SJCRH30 (cell line): Measurements from ENCODE around the gene GLDN. TPM values are rescaled to one million over a fixed set of nuclear protein-coding genes. Genes with fewer than 3 reads are reported as not detected.
A peak's percentile ranks its signal among the peaks of the same experiment; 100 is the strongest.

ENCODE experiments used
- DNase-seq, 2 experiments: peaks; one replicate each; pipeline ENCODE4 v3.0.0-alpha.2; 2015 to 2020
- H3K27ac ChIP-seq: fragments of 250-450 bp; sonication (Bioruptor Pico); 2 replicates; pipeline ENCODE4 v1.5.1; 2020; ENCODE audit warnings: mild to moderate bottlenecking, moderate library complexity
- H3K27me3 ChIP-seq: fragments of 250-450 bp; sonication (Bioruptor Pico); 2 replicates; pipeline ENCODE4 v1.5.1; 2020; ENCODE audit warnings: mild to moderate bottlenecking, moderate library complexity
- H3K36me3 ChIP-seq: fragments of 250-450 bp; sonication (Bioruptor Pico); 2 replicates; pipeline ENCODE4 v1.5.1; 2020; ENCODE audit warnings: mild to moderate bottlenecking, moderate library complexity
- H3K4me1 ChIP-seq: fragments of 250-450 bp; sonication (Bioruptor Pico); 2 replicates; pipeline ENCODE4 v1.5.1; 2020; ENCODE audit warnings: mild to moderate bottlenecking, moderate library complexity
- H3K4me3 ChIP-seq: fragments of 250-450 bp; sonication (Bioruptor Pico); 2 replicates; pipeline ENCODE4 v1.5.1; 2020; ENCODE audit warnings: mild to moderate bottlenecking, moderate library complexity
- H3K9me3 ChIP-seq: fragments of 250-450 bp; sonication (Bioruptor Pico); replicated peaks from 2 replicates; pipeline ENCODE4 v1.5.1; 2020; ENCODE audit warnings: mild to moderate bottlenecking, moderate library complexity
- total RNA-seq: library from RNA; depleted of rRNA; stranded (reverse); fragments of >200 nt; shearing (Covaris generic); gene quantifications from 2 replicates; pipeline ENCODE4 v1.2.3, GENCODE V29; 2014

GLDN gene
- total RNA-seq, 1 experiment from 2014 or later = 0.18 TPM

GRCh38 chr15:51315726-51316125 is 25.7 kb upstream of the GLDN start:
- no peak overlapping the region for H3K4me3 ChIP-seq
- no peaks in the 10 kb centered on the region for H3K9me3 ChIP-seq
- no peaks in the 10 kb centered on the region for H3K36me3 ChIP-seq
- H3K27me3 ChIP-seq = no peaks in the 10 kb centered on the region
- H3K27ac ChIP-seq = no peak overlapping the region
- no peak for DNase-seq
- no peaks in the 10 kb centered on the region for H3K4me1 ChIP-seq

DNA sequence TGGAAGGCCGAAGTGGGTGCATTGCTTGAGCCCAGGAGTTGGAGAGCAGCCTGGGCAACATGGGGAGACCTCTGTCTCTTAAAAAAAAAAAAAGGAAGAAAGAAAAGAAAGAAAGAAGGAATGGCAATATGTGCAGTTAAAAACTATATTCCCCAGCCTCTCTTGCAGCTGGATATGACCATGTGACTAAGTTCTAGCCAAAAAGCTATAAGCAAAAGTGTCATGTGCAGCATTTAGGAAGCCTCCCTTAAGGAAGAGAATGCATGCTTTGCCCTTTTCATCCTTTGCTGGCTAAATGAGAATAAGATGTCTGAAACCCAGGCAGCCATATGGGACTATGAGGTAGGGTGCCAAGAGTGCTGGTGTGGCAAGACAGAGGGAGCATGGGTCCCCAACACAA is 24.8 kb upstream of the GLDN start:
- H3K4me3 ChIP-seq = no peak overlapping the region
- H3K36me3 ChIP-seq = no peaks in the 10 kb centered on the region
- H3K4me1 ChIP-seq = no peaks in the 10 kb centered on the region

DNA sequence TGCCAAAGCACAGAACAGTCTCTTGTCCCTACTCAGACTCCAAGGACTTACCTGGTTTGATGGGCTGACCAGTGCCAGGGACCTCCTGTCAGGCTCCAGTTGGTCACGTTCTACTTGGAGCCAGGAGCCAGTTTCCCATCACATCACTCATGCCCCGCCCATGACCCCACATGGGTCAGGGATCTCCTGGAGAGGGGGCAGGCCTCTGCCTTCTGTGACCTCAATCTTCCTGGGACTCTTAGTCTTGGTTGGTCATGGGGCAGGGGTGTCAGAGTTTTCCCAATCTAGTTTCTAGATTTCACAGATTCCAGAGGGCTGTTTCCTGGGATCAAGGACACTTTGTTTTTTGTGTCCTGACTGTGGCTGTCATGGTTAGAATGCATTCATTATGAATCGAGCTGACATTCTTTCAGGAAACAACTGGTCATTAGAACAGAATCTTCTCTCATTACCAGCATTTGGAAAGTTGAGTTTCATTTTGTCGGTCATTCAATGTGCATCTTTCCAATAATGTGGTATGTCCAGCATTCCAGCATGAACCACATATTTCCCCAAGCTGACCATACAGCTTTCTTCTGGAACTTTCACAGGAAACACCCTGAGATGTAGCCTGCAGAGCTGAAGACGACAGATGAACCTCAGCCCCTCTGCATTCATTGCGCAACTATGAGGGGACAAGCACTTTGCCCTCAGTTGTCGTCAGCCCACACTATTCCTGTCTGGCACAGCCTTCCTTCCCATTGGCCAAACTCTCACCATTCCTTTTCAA is 22.9 kb upstream of the GLDN start:
- Histone ChIP-seq H3K9me3 (no peaks in the 10 kb centered on the region), H3K36me3 (no peaks in the 10 kb centered on the region), H3K27ac (no peak overlapping the region), H3K27me3 (no peaks in the 10 kb centered on the region), H3K4me1 (no peaks in the 10 kb centered on the region), H3K4me3 (no peak overlapping the region)
- DNase-seq = peak in 1 of 2 experiments; percentile 1

More for the DNA sequence above, 24.8 kb upstream of the GLDN start:
- DNase-seq = no peak
- no peak overlapping the region for H3K27ac ChIP-seq
- H3K27me3 ChIP-seq = no peaks in the 10 kb centered on the region
- H3K9me3 ChIP-seq = no peaks in the 10 kb centered on the region

GRCh38 chr15:51319539-51319938 is 21.9 kb upstream of the GLDN start:
- H3K36me3 ChIP-seq = no peaks in the 10 kb centered on the region
- H3K27me3 ChIP-seq = no peaks in the 10 kb centered on the region
- DNase-seq = no peak

DNA sequence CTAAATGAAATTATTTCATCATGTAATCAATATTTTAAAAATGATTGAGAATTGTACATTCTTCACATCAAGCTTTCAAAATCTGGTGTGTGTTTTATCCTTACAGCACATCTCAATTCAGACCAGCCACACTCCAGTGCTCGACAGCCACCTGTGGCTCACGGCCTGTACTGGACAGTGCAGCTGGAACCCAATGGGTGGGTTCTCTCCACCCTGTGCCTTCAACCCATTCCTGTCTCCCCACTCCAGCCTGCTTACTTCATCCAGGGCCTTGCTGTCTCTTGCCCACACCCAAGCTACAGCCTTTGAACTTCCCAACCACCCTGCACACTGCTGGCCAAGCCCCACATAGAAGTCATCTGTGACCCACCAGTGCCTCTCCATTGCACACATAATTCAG is 20.6 kb upstream of the GLDN start:
- Histone ChIP-seq H3K9me3 (no peaks in the 10 kb centered on the region), H3K36me3 (no peaks in the 10 kb centered on the region), H3K27ac (no peak overlapping the region), H3K27me3 (no peaks in the 10 kb centered on the region), H3K4me3 (no peak overlapping the region), H3K4me1 (no peaks in the 10 kb centered on the region)
- no peak for DNase-seq

More at GRCh38 chr15:51319539-51319938, 21.9 kb upstream of the GLDN start:
- Histone ChIP-seq H3K27ac (no peak overlapping the region), H3K9me3 (no peaks in the 10 kb centered on the region), H3K4me1 (no peaks in the 10 kb centered on the region), H3K4me3 (no peak overlapping the region)

DNA sequence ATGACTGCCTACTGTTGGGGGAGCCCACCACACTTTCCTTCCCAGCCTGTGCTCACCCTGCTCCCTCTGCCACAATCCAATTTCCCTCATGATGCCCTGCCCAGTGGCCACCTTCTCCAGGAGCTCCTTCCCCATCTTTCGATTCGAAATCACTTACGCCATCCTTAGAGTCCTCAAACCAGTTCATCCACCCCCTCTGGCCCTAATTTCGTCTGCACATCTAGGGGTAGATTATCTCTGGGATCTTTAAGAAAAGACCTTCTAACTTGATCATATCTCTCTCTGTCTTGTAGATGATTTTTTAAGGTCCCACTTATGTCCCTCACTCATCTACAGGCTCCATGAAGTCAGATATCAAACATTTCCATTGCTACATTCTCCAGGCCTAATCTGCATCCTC is 20.1 kb upstream of the GLDN start:
- Histone ChIP-seq H3K9me3 (no peaks in the 10 kb centered on the region), H3K27me3 (no peaks in the 10 kb centered on the region), H3K4me3 (no peak overlapping the region), H3K4me1 (no peaks in the 10 kb centered on the region), H3K36me3 (no peaks in the 10 kb centered on the region), H3K27ac (no peak overlapping the region)
- no peak for DNase-seq

GRCh38 chr15:51322621-51323296 is 18.7 kb upstream of the GLDN start:
- Histone ChIP-seq H3K36me3 (no peaks in the 10 kb centered on the region), H3K27ac (no peak overlapping the region), H3K9me3 (no peaks in the 10 kb centered on the region), H3K27me3 (no peaks in the 10 kb centered on the region), H3K4me3 (no peak overlapping the region), H3K4me1 (no peaks in the 10 kb centered on the region)
- DNase-seq = no peak

GRCh38 chr15:51323749-51324148 is 17.7 kb upstream of the GLDN start:
- H3K4me1 ChIP-seq = no peaks in the 10 kb centered on the region
- no peak for DNase-seq
- no peaks in the 10 kb centered on the region for H3K9me3 ChIP-seq
- no peak overlapping the region for H3K27ac ChIP-seq
- no peaks in the 10 kb centered on the region for H3K36me3 ChIP-seq
- no peak overlapping the region for H3K4me3 ChIP-seq
- H3K27me3 ChIP-seq = no peaks in the 10 kb centered on the region

- H3K9me3 ChIP-seq = no peaks in the 10 kb centered on the region
- no peak overlapping the region for H3K27ac ChIP-seq
- no peaks in the 10 kb centered on the region for H3K36me3 ChIP-seq
- no peaks in the 10 kb centered on the region for H3K4me1 ChIP-seq
- H3K4me3 ChIP-seq = no peak overlapping the region
- no peaks in the 10 kb centered on the region for H3K27me3 ChIP-seq
- DNase-seq = no peak
Measured at GRCh38 chr15:51325167-51325566, 16.3 kb upstream of the GLDN start.

DNA sequence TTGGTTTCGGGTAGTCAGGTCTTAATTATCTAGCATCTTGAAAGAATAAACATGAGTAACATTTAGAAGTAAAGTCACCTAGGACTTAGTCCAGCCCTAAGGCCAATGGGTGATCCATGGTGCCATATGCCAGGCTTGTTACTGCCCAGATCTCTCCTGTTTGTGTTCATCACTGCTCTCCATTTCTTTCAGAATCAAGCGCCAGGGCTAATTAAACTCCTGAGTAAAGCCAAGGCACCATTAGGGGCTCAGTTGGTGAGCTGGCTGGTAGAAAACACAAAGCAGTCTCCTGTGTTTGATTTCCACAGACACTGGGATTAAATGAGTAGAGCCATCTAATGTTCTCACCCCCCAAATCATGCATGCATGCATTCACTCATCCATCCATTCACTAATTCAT is 14.4 kb upstream of the GLDN start:
- no peaks in the 10 kb centered on the region for H3K9me3 ChIP-seq
- H3K27ac ChIP-seq = no peak overlapping the region
- no peaks in the 10 kb centered on the region for H3K36me3 ChIP-seq
- no peaks in the 10 kb centered on the region for H3K4me1 ChIP-seq
- H3K4me3 ChIP-seq = no peak overlapping the region
- DNase-seq = no peak
- no peaks in the 10 kb centered on the region for H3K27me3 ChIP-seq

GRCh38 chr15:51328926-51329325 is 12.5 kb upstream of the GLDN start:
- Histone ChIP-seq H3K4me3 (no peak overlapping the region), H3K36me3 (no peaks in the 10 kb centered on the region), H3K9me3 (no peaks in the 10 kb centered on the region), H3K27me3 (no peaks in the 10 kb centered on the region), H3K27ac (no peak overlapping the region), H3K4me1 (no peaks in the 10 kb centered on the region)
- DNase-seq = no peak

DNA sequence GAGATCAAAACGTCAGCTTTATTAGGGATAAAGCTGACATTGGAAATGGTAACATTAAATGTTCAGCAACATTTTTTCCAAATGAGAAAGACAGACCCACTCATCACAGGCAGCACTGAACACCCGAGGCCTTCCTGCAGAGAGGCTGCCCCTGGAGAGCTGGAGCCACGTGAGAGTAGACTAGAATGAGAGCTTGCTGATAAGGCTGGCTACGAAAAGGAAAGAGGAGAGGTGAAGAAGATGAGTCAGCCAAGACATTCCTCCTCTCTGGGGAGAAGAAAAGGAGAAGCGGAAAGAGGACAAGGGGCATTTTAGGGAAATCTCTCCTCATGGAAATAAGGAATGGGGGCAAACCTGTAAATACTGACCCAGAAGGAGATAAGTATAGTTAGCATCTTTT is 10.3 kb upstream of the GLDN start:
- Histone ChIP-seq H3K27me3 (no peaks in the 10 kb centered on the region), H3K36me3 (no peaks in the 10 kb centered on the region), H3K4me3 (no peak overlapping the region), H3K27ac (no peak overlapping the region), H3K9me3 (no peaks in the 10 kb centered on the region), H3K4me1 (no peaks in the 10 kb centered on the region)
- no peak for DNase-seq

- DNase-seq = no peak
- no peak overlapping the region for H3K27ac ChIP-seq
Measured at GRCh38 chr15:51332206-51333147, 9.0 kb upstream of the GLDN start.

GRCh38 chr15:51333571-51333970 is 7.9 kb upstream of the GLDN start:
- Histone ChIP-seq H3K4me1 (no peaks in the 10 kb centered on the region), H3K4me3 (no peak overlapping the region), H3K36me3 (no peaks in the 10 kb centered on the region), H3K9me3 (no peaks in the 10 kb centered on the region), H3K27me3 (no peaks in the 10 kb centered on the region), H3K27ac (no peak overlapping the region)
- DNase-seq = no peak

More at GRCh38 chr15:51332206-51333147, 9.0 kb upstream of the GLDN start:
- H3K27me3 ChIP-seq = no peaks in the 10 kb centered on the region
- H3K4me3 ChIP-seq = no peak overlapping the region
- H3K9me3 ChIP-seq = no peaks in the 10 kb centered on the region
- no peaks in the 10 kb centered on the region for H3K4me1 ChIP-seq
- no peaks in the 10 kb centered on the region for H3K36me3 ChIP-seq

DNA sequence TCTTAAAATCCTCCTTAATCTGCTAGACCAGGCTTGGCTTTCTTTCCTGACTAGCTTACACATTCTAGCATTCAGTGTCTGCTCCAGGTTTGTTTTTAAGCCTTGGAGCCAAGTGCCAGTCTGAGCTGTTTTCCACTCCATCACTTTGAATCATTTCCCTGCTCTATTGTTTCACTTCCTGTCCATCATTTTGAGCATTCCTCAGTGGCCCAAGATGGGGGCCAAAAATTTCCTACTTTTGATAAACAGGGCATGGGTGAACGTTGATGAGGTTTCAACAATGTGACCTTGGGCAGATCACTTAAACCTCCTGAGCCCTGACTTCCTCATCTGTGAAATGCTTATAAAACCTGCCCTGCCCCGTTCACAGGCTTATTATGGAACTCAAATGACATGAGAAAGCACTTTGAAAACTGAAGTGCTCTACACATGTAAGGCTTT is 7.4 kb upstream of the GLDN start:
- no peak overlapping the region for H3K4me3 ChIP-seq
- no peaks in the 10 kb centered on the region for H3K27me3 ChIP-seq
- H3K27ac ChIP-seq = no peak overlapping the region
- no peak for DNase-seq
- no peaks in the 10 kb centered on the region for H3K9me3 ChIP-seq
- no peaks in the 10 kb centered on the region for H3K36me3 ChIP-seq
- no peaks in the 10 kb centered on the region for H3K4me1 ChIP-seq
